Measurements from ENCODE around the gene STK4. TPM values are rescaled to one million over a fixed set of nuclear protein-coding genes. Genes with fewer than 3 reads are reported as not detected.

The STK4 gene
- polyA plus RNA-seq, 1 donor from 2014 or later, result 14.0 TPM

DNA sequence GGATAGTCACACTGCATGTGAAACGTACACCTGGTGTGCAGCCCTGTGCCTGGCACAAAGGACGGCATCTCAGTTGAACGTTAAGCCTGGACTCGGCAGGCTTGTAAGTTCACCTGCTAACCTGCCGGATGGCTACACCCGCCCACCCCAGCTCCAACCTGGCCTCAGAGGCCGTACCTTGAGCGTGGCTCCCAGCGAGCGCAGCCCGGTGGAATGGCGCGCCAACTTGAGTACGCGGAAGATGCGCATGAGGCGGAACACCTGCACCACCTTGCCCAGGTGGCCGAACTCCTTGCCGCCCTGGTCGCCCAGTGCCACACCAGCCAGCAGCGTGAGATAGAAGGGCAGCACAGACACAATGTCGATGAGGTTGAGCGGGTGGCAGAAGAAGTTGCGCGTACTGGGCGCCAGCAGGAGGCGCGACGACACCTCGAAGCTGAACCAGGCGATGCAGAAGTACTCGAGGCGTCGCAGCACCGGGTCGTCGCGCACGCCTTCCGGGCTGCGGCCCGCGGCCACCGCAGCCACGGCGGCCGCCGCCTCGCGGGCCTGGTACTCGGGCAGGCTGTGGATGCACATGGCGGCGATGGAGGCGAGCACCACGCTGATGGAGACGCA, 131.3 kb downstream of the STK4 start:
- H3K27me3 ChIP-seq (ENCODE audit: insufficient read depth, low read depth, low read length), result peaks cover 29% of the 10 kb centered on the region
- no peaks in the 10 kb centered on the region for H3K79me2 ChIP-seq (replicated peaks; ENCODE audit: insufficient read depth, low read length)
- H2AFZ ChIP-seq (ENCODE audit: low read depth, low read length), result no peak overlapping the region
- no peak overlapping the region for H3K9ac ChIP-seq (ENCODE audit: low read length)
- no peak overlapping the region for H3K4me2 ChIP-seq (ENCODE audit: low read length)
- no peaks in the 10 kb centered on the region for H3K9me2 ChIP-seq (ENCODE audit: insufficient read depth, low read length)
- H3K9me3 ChIP-seq (ENCODE audit: low read length), result no peaks in the 10 kb centered on the region
- TF ChIP-seq RAD21 (conservative IDR thresholded peaks at IDR 0.05), result no peak
- TF ChIP-seq SMC3 (conservative IDR thresholded peaks at IDR 0.05; ENCODE audit: poor library complexity), result no peak
- TF ChIP-seq MXI1 (conservative IDR thresholded peaks at IDR 0.05; ENCODE audit: poor library complexity, severe bottlenecking), result no peak
- TF ChIP-seq, protein P1, sequence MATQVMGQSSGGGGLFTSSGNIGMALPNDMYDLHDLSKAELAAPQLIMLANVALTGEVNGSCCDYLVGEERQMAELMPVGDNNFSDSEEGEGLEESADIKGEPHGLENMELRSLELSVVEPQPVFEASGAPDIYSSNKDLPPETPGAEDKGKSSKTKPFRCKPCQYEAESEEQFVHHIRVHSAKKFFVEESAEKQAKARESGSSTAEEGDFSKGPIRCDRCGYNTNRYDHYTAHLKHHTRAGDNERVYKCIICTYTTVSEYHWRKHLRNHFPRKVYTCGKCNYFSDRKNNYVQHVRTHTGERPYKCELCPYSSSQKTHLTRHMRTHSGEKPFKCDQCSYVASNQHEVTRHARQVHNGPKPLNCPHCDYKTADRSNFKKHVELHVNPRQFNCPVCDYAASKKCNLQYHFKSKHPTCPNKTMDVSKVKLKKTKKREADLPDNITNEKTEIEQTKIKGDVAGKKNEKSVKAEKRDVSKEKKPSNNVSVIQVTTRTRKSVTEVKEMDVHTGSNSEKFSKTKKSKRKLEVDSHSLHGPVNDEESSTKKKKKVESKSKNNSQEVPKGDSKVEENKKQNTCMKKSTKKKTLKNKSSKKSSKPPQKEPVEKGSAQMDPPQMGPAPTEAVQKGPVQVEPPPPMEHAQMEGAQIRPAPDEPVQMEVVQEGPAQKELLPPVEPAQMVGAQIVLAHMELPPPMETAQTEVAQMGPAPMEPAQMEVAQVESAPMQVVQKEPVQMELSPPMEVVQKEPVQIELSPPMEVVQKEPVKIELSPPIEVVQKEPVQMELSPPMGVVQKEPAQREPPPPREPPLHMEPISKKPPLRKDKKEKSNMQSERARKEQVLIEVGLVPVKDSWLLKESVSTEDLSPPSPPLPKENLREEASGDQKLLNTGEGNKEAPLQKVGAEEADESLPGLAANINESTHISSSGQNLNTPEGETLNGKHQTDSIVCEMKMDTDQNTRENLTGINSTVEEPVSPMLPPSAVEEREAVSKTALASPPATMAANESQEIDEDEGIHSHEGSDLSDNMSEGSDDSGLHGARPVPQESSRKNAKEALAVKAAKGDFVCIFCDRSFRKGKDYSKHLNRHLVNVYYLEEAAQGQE (IDR thresholded peaks at IDR 0.05; ENCODE audit: borderline replicate concordance), result no peak
- TF ChIP-seq EP300 (conservative IDR thresholded peaks at IDR 0.05; ENCODE audit: poor library complexity, severe bottlenecking), result no peak
- TF ChIP-seq EZH2 (IDR thresholded peaks at IDR 0.05; ENCODE audit: borderline replicate concordance, insufficient read depth, low read length, poor library complexity, severe bottlenecking), result no peak
- TF ChIP-seq, protein P2, sequence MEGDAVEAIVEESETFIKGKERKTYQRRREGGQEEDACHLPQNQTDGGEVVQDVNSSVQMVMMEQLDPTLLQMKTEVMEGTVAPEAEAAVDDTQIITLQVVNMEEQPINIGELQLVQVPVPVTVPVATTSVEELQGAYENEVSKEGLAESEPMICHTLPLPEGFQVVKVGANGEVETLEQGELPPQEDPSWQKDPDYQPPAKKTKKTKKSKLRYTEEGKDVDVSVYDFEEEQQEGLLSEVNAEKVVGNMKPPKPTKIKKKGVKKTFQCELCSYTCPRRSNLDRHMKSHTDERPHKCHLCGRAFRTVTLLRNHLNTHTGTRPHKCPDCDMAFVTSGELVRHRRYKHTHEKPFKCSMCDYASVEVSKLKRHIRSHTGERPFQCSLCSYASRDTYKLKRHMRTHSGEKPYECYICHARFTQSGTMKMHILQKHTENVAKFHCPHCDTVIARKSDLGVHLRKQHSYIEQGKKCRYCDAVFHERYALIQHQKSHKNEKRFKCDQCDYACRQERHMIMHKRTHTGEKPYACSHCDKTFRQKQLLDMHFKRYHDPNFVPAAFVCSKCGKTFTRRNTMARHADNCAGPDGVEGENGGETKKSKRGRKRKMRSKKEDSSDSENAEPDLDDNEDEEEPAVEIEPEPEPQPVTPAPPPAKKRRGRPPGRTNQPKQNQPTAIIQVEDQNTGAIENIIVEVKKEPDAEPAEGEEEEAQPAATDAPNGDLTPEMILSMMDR (IDR thresholded peaks at IDR 0.05; ENCODE audit: poor library complexity, severe bottlenecking), result no peak
- no peak for TF ChIP-seq TAF1 (IDR thresholded peaks at IDR 0.05; ENCODE audit: low read depth)
- no peak for TF ChIP-seq POLR2AphosphoS5 (IDR thresholded peaks at IDR 0.05)
- H3K4me3 ChIP-seq (ENCODE audit: low read length), result no peak overlapping the region
- H4K20me1 ChIP-seq (ENCODE audit: insufficient read depth), result no peaks in the 10 kb centered on the region
- H3F3A ChIP-seq (ENCODE audit: insufficient read depth, low read length, poor library complexity, severe bottlenecking), result no peaks in the 10 kb centered on the region
- no peak overlapping the region for H3K27ac ChIP-seq (ENCODE audit: low read length)
- no peaks in the 10 kb centered on the region for H3K36me3 ChIP-seq (ENCODE audit: insufficient read depth, low read length)

DNA sequence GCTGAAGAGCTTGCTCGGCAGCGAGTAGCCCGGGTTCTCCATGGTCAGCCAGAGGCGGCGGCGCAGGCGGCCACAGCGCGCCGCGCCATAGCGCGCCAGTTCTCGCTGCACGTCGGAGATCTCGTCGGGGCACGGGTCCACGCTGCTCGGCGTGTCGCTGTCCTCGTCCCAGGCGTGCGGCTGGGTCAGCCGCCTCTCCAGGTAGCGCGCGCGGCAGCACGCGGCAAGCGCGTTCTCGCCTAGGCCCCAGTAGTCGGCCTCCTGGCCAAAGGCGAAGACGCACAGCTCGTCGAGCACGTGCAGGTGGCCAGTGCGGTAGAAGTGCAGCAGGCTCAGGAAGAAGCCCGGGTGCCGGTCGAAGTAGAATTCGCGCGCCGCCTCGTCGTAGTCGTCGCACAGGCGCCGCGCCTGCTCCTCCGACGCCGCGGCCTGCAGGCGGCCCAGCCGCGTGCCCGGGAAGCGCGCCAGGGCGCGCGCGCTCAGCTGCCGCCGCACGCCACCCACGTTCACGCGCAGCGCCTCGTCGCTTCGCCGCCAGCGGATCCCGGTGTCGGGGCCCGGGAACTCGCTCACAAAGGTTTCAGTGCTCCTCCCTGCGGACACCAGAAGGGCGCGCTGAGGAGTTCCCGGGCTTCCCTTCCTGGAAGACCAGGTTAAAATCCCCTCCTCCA, 131.9 kb downstream of the STK4 start:
- Histone ChIP-seq H3K27me3 (ENCODE audit: insufficient read depth, low read depth, low read length) (peaks cover 29% of the 10 kb centered on the region), H3K4me3 (ENCODE audit: low read length) (no peak overlapping the region), H3K27ac (ENCODE audit: low read length) (no peak overlapping the region), H3K4me2 (ENCODE audit: low read length) (no peak overlapping the region), H3K36me3 (ENCODE audit: insufficient read depth, low read length) (no peaks in the 10 kb centered on the region), H4K20me1 (ENCODE audit: insufficient read depth) (no peaks in the 10 kb centered on the region), H2AFZ (ENCODE audit: low read depth, low read length) (no peak overlapping the region), H3K9me2 (ENCODE audit: insufficient read depth, low read length) (no peaks in the 10 kb centered on the region), H3K9me3 (ENCODE audit: low read length) (no peaks in the 10 kb centered on the region), H3F3A (ENCODE audit: insufficient read depth, low read length, poor library complexity, severe bottlenecking) (no peaks in the 10 kb centered on the region), H3K79me2 (replicated peaks; ENCODE audit: insufficient read depth, low read length) (no peaks in the 10 kb centered on the region), H3K9ac (ENCODE audit: low read length) (no peak overlapping the region)
- TF ChIP-seq TAF1 (IDR thresholded peaks at IDR 0.05; ENCODE audit: low read depth) (no peak), EZH2 (IDR thresholded peaks at IDR 0.05; ENCODE audit: borderline replicate concordance, insufficient read depth, low read length, poor library complexity, severe bottlenecking) (no peak), MXI1 (conservative IDR thresholded peaks at IDR 0.05; ENCODE audit: poor library complexity, severe bottlenecking) (no peak), EP300 (conservative IDR thresholded peaks at IDR 0.05; ENCODE audit: poor library complexity, severe bottlenecking) (no peak), RAD21 (conservative IDR thresholded peaks at IDR 0.05) (no peak), POLR2AphosphoS5 (IDR thresholded peaks at IDR 0.05) (no peak), SMC3 (conservative IDR thresholded peaks at IDR 0.05; ENCODE audit: poor library complexity) (no peak)
- TF ChIP-seq, protein P2 (IDR thresholded peaks at IDR 0.05; ENCODE audit: poor library complexity, severe bottlenecking), result no peak
- TF ChIP-seq, protein P1 (IDR thresholded peaks at IDR 0.05; ENCODE audit: borderline replicate concordance), result no peak
